ELF-1 (cell line): ENCODE measurements around the gene CITED1.

Experiments used
- DNase-seq: peaks from one replicate; pipeline ENCODE4 v3.0.0-alpha.2; 2016; ENCODE audit warnings: low read depth, low spot score

CITED1 gene

GRCh38 chrX:72308566-72309296 is 3.0 kb upstream of the CITED1 start:
- peak; percentile 91 for DNase-seq

DNA sequence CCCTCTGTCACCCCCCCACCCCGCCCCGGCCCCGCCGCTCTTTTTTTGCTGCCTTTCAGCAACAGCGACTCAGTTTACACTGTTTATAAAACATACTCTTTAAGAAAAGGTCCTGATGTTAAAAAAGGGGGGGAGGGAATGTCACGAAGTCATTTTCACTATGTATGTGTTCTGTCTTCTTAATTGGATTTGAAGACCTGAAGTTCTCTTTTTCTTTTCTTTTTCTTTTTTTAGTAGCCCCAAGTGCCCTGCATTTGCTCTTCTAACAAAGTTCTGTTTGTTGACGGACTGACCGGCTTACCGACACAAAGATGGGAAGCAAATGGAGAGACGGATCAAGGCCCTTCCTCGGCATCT is 2.5 kb upstream of the CITED1 start:
- no peak for DNase-seq

DNA sequence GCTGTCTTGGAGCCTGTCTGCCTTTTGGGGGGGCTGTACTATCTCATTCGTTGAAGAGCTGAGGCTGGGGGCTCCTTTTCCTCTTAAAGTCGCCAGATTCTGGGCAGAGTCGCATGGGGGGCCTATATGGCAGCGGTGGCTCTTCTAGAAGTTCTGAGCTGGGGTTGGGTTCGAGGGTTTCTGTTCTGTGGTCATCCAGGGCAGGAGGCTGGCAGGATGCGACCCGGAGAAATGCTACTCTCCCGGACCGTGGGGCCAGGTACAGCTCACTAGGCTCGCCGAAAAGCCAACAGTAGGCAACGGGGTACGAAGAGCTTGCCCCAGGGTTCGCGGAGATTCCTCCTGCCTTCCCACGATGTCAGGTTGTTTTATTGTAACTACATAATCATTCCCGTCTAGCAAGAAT is 1.9 kb upstream of the CITED1 start:
- DNase-seq = no peak

DNA sequence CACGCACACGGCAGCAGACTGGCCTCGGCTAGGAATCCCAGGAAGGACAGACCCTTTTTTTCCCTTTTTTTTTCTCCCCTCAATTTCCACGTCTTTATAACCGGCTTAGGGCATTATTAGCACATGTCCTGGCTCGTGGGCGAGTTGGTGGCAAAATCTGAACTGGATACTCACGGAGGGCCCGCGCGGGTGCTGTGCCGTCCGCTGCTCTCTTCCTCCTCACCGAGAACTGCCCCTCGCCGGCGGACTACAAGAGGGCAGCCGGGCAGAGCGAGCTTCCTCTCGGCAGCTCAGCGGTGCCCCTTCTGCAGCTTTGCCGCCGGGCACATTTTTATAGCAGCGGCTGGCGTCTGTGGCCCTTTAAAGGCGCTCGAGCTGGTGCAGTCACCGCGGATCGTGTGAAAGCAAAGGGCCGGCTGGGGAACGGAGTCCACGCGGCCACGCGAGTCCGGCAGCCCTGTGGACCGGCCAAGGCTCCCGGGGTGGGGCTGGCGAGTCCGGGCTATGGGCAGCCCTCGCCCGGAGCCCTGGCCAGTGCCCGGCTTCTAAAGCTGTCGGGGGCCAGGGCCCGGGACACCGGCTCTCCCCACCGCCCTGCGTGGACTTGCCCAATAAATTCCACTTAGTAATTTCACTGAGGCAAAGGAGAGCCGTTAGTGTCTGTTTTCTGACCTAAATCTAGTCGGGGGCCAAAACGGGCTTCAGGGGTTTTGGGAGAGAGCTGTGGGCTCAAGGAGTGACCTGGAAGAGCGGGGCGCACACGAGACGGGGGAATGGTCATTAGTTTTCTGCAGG is 1.3 kb upstream of the CITED1 start:
- DNase-seq = peak; percentile 86

- no peak for DNase-seq
Measured at GRCh38 chrX:72306085-72306801, 529 bp upstream of the CITED1 start.

- peak; percentile 51 for DNase-seq
Measured at GRCh38 chrX:72304877-72305276, 837 bp downstream of the CITED1 start.

- DNase-seq = no peak
Measured at GRCh38 chrX:72301781-72302180, 3.9 kb downstream of the CITED1 start.

DNA sequence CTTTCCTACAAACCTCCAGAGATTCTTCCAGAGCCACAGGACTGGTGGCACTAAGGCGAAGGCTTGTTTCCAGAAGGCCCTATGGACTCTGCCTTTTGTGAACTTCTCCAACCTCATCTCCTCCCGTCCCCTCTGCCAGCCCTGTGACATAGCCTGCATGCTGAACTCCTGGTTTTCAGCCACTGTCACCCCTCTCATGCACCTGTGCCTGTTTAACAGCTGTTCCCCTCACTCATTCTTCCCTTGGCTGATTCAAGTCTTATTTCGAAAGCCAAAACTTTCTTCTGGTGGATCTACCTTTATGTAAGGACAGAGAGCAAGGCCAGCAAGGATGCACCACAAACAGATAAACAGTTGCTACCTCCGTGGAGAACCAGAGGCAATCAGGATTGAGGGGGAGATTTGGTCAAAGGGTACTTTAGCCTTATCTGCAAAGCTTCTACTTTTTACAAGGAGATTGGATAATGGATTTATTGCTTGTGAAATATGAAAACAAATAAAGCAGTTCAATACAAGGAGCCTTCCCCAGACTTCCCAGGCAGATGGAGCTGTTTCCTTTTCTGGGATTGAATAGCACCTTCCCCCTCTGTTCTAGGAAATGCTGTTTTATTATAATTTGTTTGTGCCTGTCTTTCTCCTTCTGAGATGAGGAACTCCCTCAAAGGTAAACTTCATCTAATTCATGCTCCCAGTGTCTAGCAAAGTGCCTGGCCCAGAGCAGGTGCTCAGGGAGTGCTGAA is 5.7 kb downstream of the CITED1 start:
- no peak for DNase-seq

- peak; percentile 77 for DNase-seq
Measured at GRCh38 chrX:72297953-72298730, 7.6 kb downstream of the CITED1 start.

DNA sequence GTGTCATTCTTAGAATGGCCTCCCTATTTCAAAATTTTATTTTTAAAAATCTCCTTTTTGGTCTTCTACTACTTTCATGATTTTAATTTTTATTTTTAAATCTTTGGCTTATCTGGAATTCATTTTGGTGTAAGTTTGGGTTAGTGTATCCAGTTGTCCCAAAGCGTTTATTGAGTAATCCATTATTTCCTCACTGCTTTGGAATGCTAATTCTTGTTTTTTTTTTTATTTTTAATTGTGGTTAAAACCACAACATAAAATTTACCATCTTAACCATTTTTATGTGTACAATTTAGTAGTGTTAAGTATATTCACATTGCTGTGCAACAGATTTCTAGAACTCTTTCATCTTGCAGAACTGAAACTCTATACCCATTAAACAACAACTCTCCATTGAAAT is 8.7 kb downstream of the CITED1 start:
- no peak for DNase-seq

- DNase-seq = no peak
Measured at GRCh38 chrX:72295745-72296144, 10.0 kb downstream of the CITED1 start.

DNA sequence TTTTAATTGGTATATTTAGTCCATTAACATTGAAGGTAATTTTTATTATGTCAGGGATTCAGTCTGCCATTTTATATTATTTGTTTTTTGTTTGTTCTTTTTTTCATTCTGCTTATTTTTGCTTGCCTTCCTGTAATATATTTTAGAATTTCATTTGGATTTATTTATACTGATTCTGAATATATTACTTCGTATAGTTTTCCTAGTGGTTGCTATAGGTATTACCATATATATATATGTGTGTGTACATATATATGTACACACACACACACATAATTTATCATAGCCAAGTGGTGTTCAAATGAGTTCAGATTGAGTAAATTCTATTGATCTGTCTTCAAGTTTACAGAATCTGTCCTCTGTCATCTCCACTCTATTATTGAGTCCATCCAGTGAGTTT is 11.2 kb downstream of the CITED1 start:
- no peak for DNase-seq

- no peak for DNase-seq
Measured at GRCh38 chrX:72282302-72282701, 23.4 kb downstream of the CITED1 start.

DNA sequence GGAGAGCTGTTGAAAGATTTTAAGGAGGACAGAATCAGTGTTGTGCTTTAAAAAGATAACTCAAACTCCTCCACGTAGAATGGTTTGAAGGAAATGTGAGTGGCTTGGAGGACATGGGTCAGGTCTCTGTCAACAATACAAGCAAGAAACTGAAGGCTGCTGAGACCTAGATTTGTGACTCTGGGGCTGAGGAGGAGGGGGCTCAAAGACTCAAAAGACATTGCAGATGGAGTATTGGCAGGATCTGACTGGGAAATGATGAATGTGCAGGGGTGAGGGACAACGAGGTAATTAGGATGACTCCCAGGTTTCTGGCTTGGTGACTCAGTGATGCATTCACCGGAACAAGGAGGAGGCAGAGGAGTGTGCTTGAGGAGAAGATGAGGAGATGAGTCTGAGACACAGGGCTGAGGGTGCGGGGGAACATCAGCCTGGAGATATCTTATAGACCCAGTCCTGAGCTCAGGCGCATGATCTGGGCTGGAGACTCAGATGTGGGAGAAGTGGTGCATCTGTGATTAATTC is 25.3 kb downstream of the CITED1 start:
- DNase-seq = peak; percentile 5

- DNase-seq = no peak
Measured at GRCh38 chrX:72276478-72276953, 29.2 kb downstream of the CITED1 start.

GRCh38 chrX:72274526-72274925 is 31.2 kb downstream of the CITED1 start:
- no peak for DNase-seq

GRCh38 chrX:72273718-72274117 is 32.0 kb downstream of the CITED1 start:
- no peak for DNase-seq

DNA sequence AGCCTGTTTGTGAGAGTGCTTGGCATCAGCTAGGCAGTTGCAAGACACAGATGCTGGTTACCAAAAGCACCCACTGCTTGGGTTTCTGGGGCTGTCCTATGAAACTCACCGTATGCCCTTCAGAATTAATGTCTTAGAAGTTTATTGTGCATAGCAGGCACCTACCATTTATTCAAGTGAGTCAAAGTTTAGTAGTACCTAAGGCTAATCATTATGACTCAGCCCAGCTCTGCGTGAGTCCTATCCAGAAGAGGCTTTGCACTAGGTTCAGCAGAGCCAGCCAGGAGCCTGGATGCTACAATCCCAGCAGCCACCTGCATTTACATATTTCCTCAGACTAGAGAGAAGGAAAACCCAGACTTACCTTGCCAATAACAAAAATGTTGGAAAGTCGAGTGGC is 32.8 kb downstream of the CITED1 start:
- no peak for DNase-seq

DNA sequence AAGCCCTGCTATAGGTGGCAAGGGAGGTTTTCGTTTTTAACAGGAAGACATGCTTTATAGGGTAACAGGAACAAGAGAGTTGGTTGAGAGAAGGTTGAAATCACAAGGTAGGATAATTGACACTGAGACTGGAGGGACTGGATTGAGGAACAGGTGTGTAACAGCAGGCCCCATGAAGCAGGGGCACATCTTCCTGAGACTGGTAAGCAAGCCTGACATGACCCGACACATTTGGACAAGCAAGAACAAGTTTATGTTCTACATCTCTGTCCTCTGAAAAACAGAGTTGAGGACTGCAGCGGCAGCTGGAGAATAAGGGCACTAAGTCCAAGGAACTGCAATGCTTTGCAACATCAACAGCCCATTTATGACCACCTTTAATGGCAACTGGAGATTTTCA is 33.9 kb downstream of the CITED1 start:
- DNase-seq = no peak

- DNase-seq = no peak
Measured at GRCh38 chrX:72271091-72271788, 34.5 kb downstream of the CITED1 start.
